ENCODE results near the gene SLC12A5.
"Not testable (repeated sequence)": the region's sequence is repeated elsewhere in the genome, so short reads cannot be mapped to it uniquely, and the experiment has no call there.

SLC12A5 gene

GRCh38 chr20:46089167-46089416 lies 60.1 kb downstream of the SLC12A5 start:
- ChIA-PET CTCF (interaction anchor here (0.9 to 2.2 kb wide), 9 partner anchors 12 to 101 kb away, joined by 3 to 17 read pairs (median 3); no protein-coding TSS in a partner anchor), POLR2A (no interaction called here)
- no peak for DNase-seq (ENCODE audit: extremely low spot score)
- TF ChIP-seq, protein P1, sequence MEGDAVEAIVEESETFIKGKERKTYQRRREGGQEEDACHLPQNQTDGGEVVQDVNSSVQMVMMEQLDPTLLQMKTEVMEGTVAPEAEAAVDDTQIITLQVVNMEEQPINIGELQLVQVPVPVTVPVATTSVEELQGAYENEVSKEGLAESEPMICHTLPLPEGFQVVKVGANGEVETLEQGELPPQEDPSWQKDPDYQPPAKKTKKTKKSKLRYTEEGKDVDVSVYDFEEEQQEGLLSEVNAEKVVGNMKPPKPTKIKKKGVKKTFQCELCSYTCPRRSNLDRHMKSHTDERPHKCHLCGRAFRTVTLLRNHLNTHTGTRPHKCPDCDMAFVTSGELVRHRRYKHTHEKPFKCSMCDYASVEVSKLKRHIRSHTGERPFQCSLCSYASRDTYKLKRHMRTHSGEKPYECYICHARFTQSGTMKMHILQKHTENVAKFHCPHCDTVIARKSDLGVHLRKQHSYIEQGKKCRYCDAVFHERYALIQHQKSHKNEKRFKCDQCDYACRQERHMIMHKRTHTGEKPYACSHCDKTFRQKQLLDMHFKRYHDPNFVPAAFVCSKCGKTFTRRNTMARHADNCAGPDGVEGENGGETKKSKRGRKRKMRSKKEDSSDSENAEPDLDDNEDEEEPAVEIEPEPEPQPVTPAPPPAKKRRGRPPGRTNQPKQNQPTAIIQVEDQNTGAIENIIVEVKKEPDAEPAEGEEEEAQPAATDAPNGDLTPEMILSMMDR (IDR thresholded peaks at IDR 0.05; ENCODE audit: control extremely low read depth, extremely low read depth, low read depth, missing control alignments), result no peak

- TF ChIP-seq, protein P1 (IDR thresholded peaks at IDR 0.05; ENCODE audit: control extremely low read depth, extremely low read depth, low read depth, missing control alignments), result peak; percentile 34
- peak; percentile 95 for DNase-seq (ENCODE audit: extremely low spot score)
- CTCF ChIA-PET, result interaction anchor here (0.9 to 1.1 kb wide), 5 partner anchors 12 to 30 kb away, joined by 3 to 4 read pairs (median 3); no protein-coding TSS in a partner anchor
- POLR2A ChIA-PET, result no interaction called here
These were observed 60.7 kb downstream of the SLC12A5 start, which contains the start of gene NCOA5 for GRCh38 chr20:46089417-46090388. Gene NCOA5 (minus strand): TSS chr20:46089962. CDS start chr20:46079424, 10,538 bp downstream.

GRCh38 chr20:46091622-46092535 lies 62.9 kb downstream of the SLC12A5 start:
- DNase-seq (ENCODE audit: extremely low spot score); POLR2A ChIA-PET: not testable (repeated sequence)
- CTCF ChIA-PET, result interaction anchor here (1.0 to 1.3 kb wide), 2 partner anchors 38 to 78 kb away, joined by 3 to 4 read pairs; no protein-coding TSS in a partner anchor

- DNase-seq (ENCODE audit: extremely low spot score), result no peak
- TF ChIP-seq, protein P1 (IDR thresholded peaks at IDR 0.05; ENCODE audit: control extremely low read depth, extremely low read depth, low read depth, missing control alignments), result no peak
- POLR2A ChIA-PET, result no interaction called here
- CTCF ChIA-PET, result interaction anchor here (1.0 to 1.8 kb wide), 2 partner anchors 9 kb away, joined by 4 to 5 read pairs; no protein-coding TSS in a partner anchor
These were observed 64.5 kb downstream of the SLC12A5 start for GRCh38 chr20:46093531-46093930.

- TF ChIP-seq, protein P1 (IDR thresholded peaks at IDR 0.05; ENCODE audit: control extremely low read depth, extremely low read depth, low read depth, missing control alignments), result peak; percentile 53
- DNase-seq (ENCODE audit: extremely low spot score), result no peak
- POLR2A ChIA-PET, result interaction anchor here (1.3 kb wide), 1 partner anchor 20 kb away, joined by 5 read pairs; no protein-coding TSS in a partner anchor
- CTCF ChIA-PET, result interaction anchor here (0.8 to 2.9 kb wide), 9 partner anchors 9 to 112 kb away, joined by 3 to 11 read pairs (median 4); no protein-coding TSS in a partner anchor
These were observed 70.7 kb downstream of the SLC12A5 start for GRCh38 chr20:46099491-46100287.

GRCh38 chr20:46100444-46100843 lies 71.4 kb downstream of the SLC12A5 start:
- DNase-seq (ENCODE audit: extremely low spot score); POLR2A ChIA-PET: not testable (repeated sequence)
- CTCF ChIA-PET, result interaction anchor here (0.8 to 2.9 kb wide), 6 partner anchors 8 to 113 kb away, joined by 3 to 11 read pairs (median 4); no protein-coding TSS in a partner anchor
